ENCODE measurements around the gene FABP1.

DNA sequence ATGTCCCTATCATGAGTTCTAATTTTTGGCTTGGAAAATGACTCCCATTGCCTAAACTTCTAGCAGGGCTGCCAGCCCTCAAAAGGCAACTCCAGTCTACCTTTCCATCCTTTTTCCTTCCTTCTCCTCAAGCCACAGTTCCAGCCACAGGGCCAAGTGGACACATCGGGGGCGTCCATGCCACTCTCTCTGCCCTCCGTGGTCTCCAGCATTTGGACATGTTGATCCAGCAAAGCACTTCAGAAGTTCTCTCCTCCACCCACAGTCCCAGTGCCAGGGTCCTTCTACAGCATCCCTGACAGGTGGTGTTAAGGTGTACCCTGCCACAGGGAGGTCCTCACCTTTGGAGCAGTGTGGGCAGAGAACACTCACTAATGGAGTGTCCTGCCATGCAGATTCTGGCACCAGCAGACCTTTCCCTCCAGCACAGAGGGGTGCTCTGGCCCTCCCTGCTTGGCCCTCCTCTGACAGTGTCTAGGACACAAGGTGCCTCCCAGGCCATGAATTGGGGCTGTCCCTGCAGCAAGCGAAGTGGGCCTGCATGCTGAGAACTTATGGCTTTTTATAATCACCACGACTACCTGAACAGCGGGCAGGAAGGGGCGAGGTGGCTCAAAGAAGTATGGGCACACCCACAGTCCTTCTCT, 1.6 kb upstream of the FABP1 start:
- TF ChIP-seq, protein P1, sequence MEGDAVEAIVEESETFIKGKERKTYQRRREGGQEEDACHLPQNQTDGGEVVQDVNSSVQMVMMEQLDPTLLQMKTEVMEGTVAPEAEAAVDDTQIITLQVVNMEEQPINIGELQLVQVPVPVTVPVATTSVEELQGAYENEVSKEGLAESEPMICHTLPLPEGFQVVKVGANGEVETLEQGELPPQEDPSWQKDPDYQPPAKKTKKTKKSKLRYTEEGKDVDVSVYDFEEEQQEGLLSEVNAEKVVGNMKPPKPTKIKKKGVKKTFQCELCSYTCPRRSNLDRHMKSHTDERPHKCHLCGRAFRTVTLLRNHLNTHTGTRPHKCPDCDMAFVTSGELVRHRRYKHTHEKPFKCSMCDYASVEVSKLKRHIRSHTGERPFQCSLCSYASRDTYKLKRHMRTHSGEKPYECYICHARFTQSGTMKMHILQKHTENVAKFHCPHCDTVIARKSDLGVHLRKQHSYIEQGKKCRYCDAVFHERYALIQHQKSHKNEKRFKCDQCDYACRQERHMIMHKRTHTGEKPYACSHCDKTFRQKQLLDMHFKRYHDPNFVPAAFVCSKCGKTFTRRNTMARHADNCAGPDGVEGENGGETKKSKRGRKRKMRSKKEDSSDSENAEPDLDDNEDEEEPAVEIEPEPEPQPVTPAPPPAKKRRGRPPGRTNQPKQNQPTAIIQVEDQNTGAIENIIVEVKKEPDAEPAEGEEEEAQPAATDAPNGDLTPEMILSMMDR (IDR thresholded peaks at IDR 0.05; ENCODE audit: low read length) = no peak
- no peak for TF ChIP-seq EZH2phosphoT487 (IDR thresholded peaks at IDR 0.05; ENCODE audit: low read length)

Measured in MM.1S (cell line).